Activated CD8-positive, alpha-beta memory T cell treated with anti-CD3 and anti-CD28 coated beads for 4 hours (primary cell): ENCODE measurements around the gene DDA1.
"Not testable (repeated sequence)": the region's sequence is repeated elsewhere in the genome, so short reads cannot be mapped to it uniquely, and the experiment has no call there.

ENCODE experiments used
- DNase-seq, 2 donors: peaks; one replicate each; pipeline ENCODE4 v3.0.0-alpha.2; 2020; ENCODE audit warnings: low read depth in 2 of 2

DDA1 gene

GRCh38 chr19:17309198-17309964 lies at the start of gene DDA1:
Gene DDA1, plus strand, starts transcription at chr19:17309563. Its CDS starts 92 bp downstream, at chr19:17309655.
- peak; percentile 97 to 99 for DNase-seq

GRCh38 chr19:17259934-17260333 lies 49.4 kb upstream of the DDA1 start:
- no peak for DNase-seq

- DNase-seq = peak; percentile 78 to 80
Measured at GRCh38 chr19:17260842-17261325, 48.5 kb upstream of the DDA1 start.

- DNase-seq = no peak
Measured at GRCh38 chr19:17262557-17262956, 46.8 kb upstream of the DDA1 start.

GRCh38 chr19:17263712-17264640 lies 45.4 kb upstream of the DDA1 start:
- DNase-seq = no peak

GRCh38 chr19:17264641-17264979 lies 44.8 kb upstream of the DDA1 start, which contains the start of gene USHBP1:
Gene USHBP1, minus strand, starts transcription at chr19:17264745. Its CDS starts 446 bp downstream, at chr19:17264299.
- DNase-seq = no peak

- DNase-seq = no peak
Measured at GRCh38 chr19:17266026-17266425, 43.3 kb upstream of the DDA1 start.

GRCh38 chr19:17266589-17266974 lies 42.8 kb upstream of the DDA1 start:
- no peak for DNase-seq

- peak; percentile 84 to 89 for DNase-seq
Measured at GRCh38 chr19:17266975-17267788, 42.2 kb upstream of the DDA1 start, which contains the start of gene BABAM1. Gene BABAM1, plus strand, starts transcription at chr19:17267443. Its CDS starts 1,364 bp downstream, at chr19:17268807.

GRCh38 chr19:17268754-17269153 lies 40.6 kb upstream of the DDA1 start:
- no peak for DNase-seq

- not testable (repeated sequence) for DNase-seq
Measured at GRCh38 chr19:17274892-17275291, 34.5 kb upstream of the DDA1 start.

GRCh38 chr19:17275441-17276175 lies 33.8 kb upstream of the DDA1 start:
- DNase-seq = no peak

- no peak for DNase-seq
Measured at GRCh38 chr19:17279436-17279835, 29.9 kb upstream of the DDA1 start.

GRCh38 chr19:17281391-17282304 lies 27.7 kb upstream of the DDA1 start, which contains the start of gene ANKLE1:
Gene ANKLE1, plus strand, starts transcription at chr19:17281901. Its CDS starts 20 bp downstream, at chr19:17281921.
- no peak for DNase-seq

GRCh38 chr19:17282488-17283125 lies 26.8 kb upstream of the DDA1 start:
- peak; percentile 58 to 64 for DNase-seq

- no peak for DNase-seq
Measured at GRCh38 chr19:17283504-17283996, 25.8 kb upstream of the DDA1 start.

- no peak for DNase-seq
Measured at GRCh38 chr19:17285415-17286135, 23.8 kb upstream of the DDA1 start.

- no peak for DNase-seq
Measured at GRCh38 chr19:17286263-17286662, 23.1 kb upstream of the DDA1 start.
